GM12878 (cell line): ENCODE data around the gene TRAPPC6A. TPM values are rescaled to one million over a fixed set of nuclear protein-coding genes. Genes with fewer than 3 reads are reported as not detected.

ENCODE experiments used
- ASH2L ChIP-seq: fragments of 300-600, 200-600 bp; sonication (generic); IDR thresholded peaks from 2 replicates; pipeline ENCODE4 v1.6.1; 2017; ENCODE audit warnings: low read depth, mild to moderate bottlenecking, borderline replicate concordance
- ATF3 ChIP-seq: IDR thresholded peaks from 2 replicates; pipeline ENCODE4 v1.6.1; 2011; ENCODE audit warnings: low read depth, mild to moderate bottlenecking, low read length, moderate library complexity, borderline replicate concordance; ENCODE audit errors: extremely low read depth
- BACH1 ChIP-seq: fragments of 450-650 bp; IDR thresholded peaks from 2 replicates; pipeline ENCODE4 v1.6.1; 2017; ENCODE audit warnings: mild to moderate bottlenecking, borderline replicate concordance
- EGR1 ChIP-seq, 2 experiments: IDR thresholded peaks; 1 replicate in 1 of 2; 2 replicates in 1 of 2; pipeline ENCODE4 v1.6.1; 2011 to 2012; ENCODE audit warnings: low read depth in 2 of 2, low read length in 2 of 2, borderline replicate concordance in 1 of 2, mild to moderate bottlenecking in 1 of 2, moderate library complexity in 1 of 2
- ELK1 ChIP-seq: IDR thresholded peaks from 2 replicates; pipeline ENCODE4 v1.6.1; 2012; ENCODE audit warnings: low read depth, low read length, improper control_type of control experiment
- ETV6 ChIP-seq, 2 experiments: fragments of 450-650 bp in 1 of 2; IDR thresholded peaks in 1 of 2; conservative IDR thresholded peaks in 1 of 2; 2 replicates each; pipeline ENCODE4 v1.6.1; 2014; ENCODE audit warnings: antibody characterized with exemption in 1 of 2, borderline replicate concordance in 1 of 2, low read depth in 1 of 2, mild to moderate bottlenecking in 1 of 2, moderate library complexity in 1 of 2
- FOXM1 ChIP-seq: IDR thresholded peaks from 2 replicates; pipeline ENCODE4 v1.6.1; 2012; ENCODE audit warnings: low read depth, mild to moderate bottlenecking, inconsistent platforms, low read length, moderate library complexity
- HDAC6 ChIP-seq: fragments of 200-600 bp; sonication (generic); IDR thresholded peaks from one replicate; pipeline ENCODE4 v1.8.0; 2017; ENCODE audit warnings: antibody characterized with exemption; ENCODE audit not compliant: unreplicated experiment
- HDGF ChIP-seq: fragments of 450-650 bp; IDR thresholded peaks from 2 replicates; pipeline ENCODE4 v1.6.1; 2016; ENCODE audit warnings: antibody characterized with exemption
- IKZF1 ChIP-seq: fragments of 450-650 bp; conservative IDR thresholded peaks from 2 replicates; pipeline ENCODE4 v1.6.1; 2017; ENCODE audit warnings: antibody characterized with exemption, mild to moderate bottlenecking
- JUND ChIP-seq: IDR thresholded peaks from 2 replicates; pipeline ENCODE4 v1.6.1; 2012; ENCODE audit warnings: low read depth, mild to moderate bottlenecking, low read length, improper control_type of control experiment, moderate library complexity
- MTA3 ChIP-seq: IDR thresholded peaks from 2 replicates; pipeline ENCODE4 v1.6.1; 2012; ENCODE audit warnings: low read length, inconsistent platforms, borderline replicate concordance
- NFYA ChIP-seq: IDR thresholded peaks from 2 replicates; pipeline ENCODE4 v1.6.1; 2011; ENCODE audit warnings: low read depth, mild to moderate bottlenecking, low read length, improper control_type of control experiment, borderline replicate concordance
- NRF1 ChIP-seq: conservative IDR thresholded peaks from 2 replicates; pipeline ENCODE4 v1.6.1; 2011; ENCODE audit warnings: mild to moderate bottlenecking, low read depth, low read length, improper control_type of control experiment
- POLR2AphosphoS5 ChIP-seq: IDR thresholded peaks from 2 replicates; pipeline ENCODE4 v1.6.1; 2011; ENCODE audit warnings: mild to moderate bottlenecking, low read length, inconsistent platforms
- POU2F2 ChIP-seq: IDR thresholded peaks from 3 replicates; pipeline ENCODE4 v1.6.1; 2011; ENCODE audit warnings: low read depth, mild to moderate bottlenecking, low read length, borderline replicate concordance
- SIN3A ChIP-seq: IDR thresholded peaks from 2 replicates; pipeline ENCODE4 v1.6.1; 2012; ENCODE audit warnings: low read depth, low read length, improper control_type of control experiment
- SKIL ChIP-seq: fragments of 450-650 bp; IDR thresholded peaks from 2 replicates; pipeline ENCODE4 v1.6.1; 2017; ENCODE audit warnings: mild to moderate bottlenecking, low read depth, inconsistent platforms; ENCODE audit not compliant: poor library complexity, severe bottlenecking
- SREBF1 ChIP-seq: IDR thresholded peaks from 2 replicates; pipeline ENCODE4 v1.6.1; 2012; ENCODE audit warnings: mild to moderate bottlenecking, low read length
- SREBF2 ChIP-seq: IDR thresholded peaks from 2 replicates; pipeline ENCODE4 v1.6.1; 2012; ENCODE audit warnings: mild to moderate bottlenecking, low read length
- USF2 ChIP-seq: IDR thresholded peaks from 2 replicates; pipeline ENCODE4 v1.6.1; 2011; ENCODE audit warnings: low read depth, low read length, improper control_type of control experiment, borderline replicate concordance
- ZBTB11 ChIP-seq: fragments of 450-650 bp; formaldehyde crosslinking; IDR thresholded peaks from 2 replicates; pipeline ENCODE4 v1.5.0; 2022; ENCODE audit warnings: mild to moderate bottlenecking, missing genetic modification characterization
- ZNF274 ChIP-seq: IDR thresholded peaks from one replicate; pipeline ENCODE4 v1.8.0; 2011; ENCODE audit not compliant: insufficient read length, insufficient read depth
- polyA plus RNA-seq, 11 experiments: library from polyadenylated mRNA; depleted of rRNA in 4 of 11; unstranded in 6 of 11; stranded (reverse) in 5 of 11; fragments of >200 nt; fragmentation: Nextera tagmentation in 4 of 11; fragmentation: Illumina TruSeq in 1 of 11; extraction: Ambion mirVana in 4 of 11; extraction: Trizol in 1 of 11; gene quantifications; 1 replicate in 1 of 11; 2 replicates in 10 of 11; pipeline versions ENCODE4 v1.2.1 to v1.2.3, GENCODE V29; 2011 to 2016; ENCODE audit warnings: inconsistent platforms in 2 of 11, missing spikeins in 2 of 11, low read depth in 1 of 11
- total RNA-seq, 4 experiments: library from RNA; depleted of rRNA in 3 of 4; stranded (reverse); fragments of >200 nt in 3 of 4; fragmentation: Illumina TruSeq in 1 of 4; extraction: Trizol in 1 of 4; gene quantifications; 2 replicates each; pipeline versions ENCODE4 v1.2.1 to v1.2.3, GENCODE V29; 2013 to 2021

The TRAPPC6A gene
- total and polyA plus RNA-seq, 10 of the 15 experiments (the other 5 are each of a cell fraction or from before 2014, with no cell fraction given), result 1.8 to 83.9 (median 35.8) TPM

- TF ChIP-seq ELK1, result no peak
- no peak for TF ChIP-seq EGR1 (IDR thresholded peaks at IDR 0.05; ENCODE audit: borderline replicate concordance in 1 of 2, low read depth in 2 of 2, low read length in 2 of 2)
- no peak for TF ChIP-seq HDAC6
- no peak for TF ChIP-seq ZNF274
- TF ChIP-seq MTA3, result no peak
- no peak for TF ChIP-seq JUND
- TF ChIP-seq IKZF1, result no peak
- TF ChIP-seq NRF1, result no peak
- TF ChIP-seq NFYA, result no peak
- no peak for TF ChIP-seq BACH1
- TF ChIP-seq ASH2L, result no peak
- no peak for TF ChIP-seq SIN3A
- peak; percentile 56; the same call in 1 of the 2 replicates for TF ChIP-seq HDGF
- TF ChIP-seq SREBF1, result no peak
- no peak for TF ChIP-seq ATF3
- TF ChIP-seq USF2, result peak; percentile 20
- TF ChIP-seq POLR2AphosphoS5, result no peak
- TF ChIP-seq ZBTB11 (CRISPR knock-in tag), result no peak
- no peak for TF ChIP-seq ETV6 (conservative IDR thresholded peaks at IDR 0.05 in 1 of 2, IDR thresholded peaks at IDR 0.05 in 1 of 2; ENCODE audit: borderline replicate concordance in 1 of 2, low read depth in 1 of 2)
- TF ChIP-seq SREBF2, result no peak
- 0 out of 3 replicates have a peak, but pooled peaks have one; percentile 17 for TF ChIP-seq POU2F2
- no peak for TF ChIP-seq FOXM1
- no peak for TF ChIP-seq SKIL
These were observed 41.4 kb downstream of the TRAPPC6A start (continued) for GRCh38 chr19:45136507-45137178.
